22Rv1 (cell line): Measurements from ENCODE around the gene UTF1.
"Not testable (repeated sequence)": the region's sequence is repeated elsewhere in the genome, so short reads cannot be mapped to it uniquely, and the experiment has no call there.

Experiments
- ZFX ChIP-seq: fragments of 450-650 bp; IDR thresholded peaks from 2 replicates; pipeline ENCODE4 v1.6.1; 2017; ENCODE audit warnings: antibody characterized with exemption, borderline replicate concordance
- TF ChIP-seq, protein P1 (sequence below): fragments of 450-650 bp; IDR thresholded peaks from 2 replicates; pipeline ENCODE4 v1.5.1; 2017; ENCODE audit warnings: mild to moderate bottlenecking

DNA sequence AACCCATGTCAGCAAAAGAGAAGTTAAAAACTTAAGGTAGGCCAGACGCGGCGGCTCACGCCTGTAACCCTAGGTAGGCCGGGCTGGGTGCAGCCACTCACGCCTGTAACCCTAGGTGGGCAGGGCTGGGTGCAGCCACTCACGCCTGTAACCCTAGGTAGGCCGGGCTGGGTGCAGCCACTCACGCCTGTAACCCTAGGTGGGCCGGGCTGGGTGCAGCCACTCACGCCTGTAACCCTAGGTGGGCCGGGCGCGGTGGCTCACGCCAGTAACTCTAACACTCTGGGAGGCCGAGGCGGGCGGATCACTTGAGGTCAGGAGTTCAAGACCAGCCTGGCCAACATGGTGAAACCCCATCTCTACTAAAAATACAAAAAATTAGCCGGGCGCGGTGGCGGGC, 8.3 kb upstream of the UTF1 start:
- TF ChIP-seq, protein P1, sequence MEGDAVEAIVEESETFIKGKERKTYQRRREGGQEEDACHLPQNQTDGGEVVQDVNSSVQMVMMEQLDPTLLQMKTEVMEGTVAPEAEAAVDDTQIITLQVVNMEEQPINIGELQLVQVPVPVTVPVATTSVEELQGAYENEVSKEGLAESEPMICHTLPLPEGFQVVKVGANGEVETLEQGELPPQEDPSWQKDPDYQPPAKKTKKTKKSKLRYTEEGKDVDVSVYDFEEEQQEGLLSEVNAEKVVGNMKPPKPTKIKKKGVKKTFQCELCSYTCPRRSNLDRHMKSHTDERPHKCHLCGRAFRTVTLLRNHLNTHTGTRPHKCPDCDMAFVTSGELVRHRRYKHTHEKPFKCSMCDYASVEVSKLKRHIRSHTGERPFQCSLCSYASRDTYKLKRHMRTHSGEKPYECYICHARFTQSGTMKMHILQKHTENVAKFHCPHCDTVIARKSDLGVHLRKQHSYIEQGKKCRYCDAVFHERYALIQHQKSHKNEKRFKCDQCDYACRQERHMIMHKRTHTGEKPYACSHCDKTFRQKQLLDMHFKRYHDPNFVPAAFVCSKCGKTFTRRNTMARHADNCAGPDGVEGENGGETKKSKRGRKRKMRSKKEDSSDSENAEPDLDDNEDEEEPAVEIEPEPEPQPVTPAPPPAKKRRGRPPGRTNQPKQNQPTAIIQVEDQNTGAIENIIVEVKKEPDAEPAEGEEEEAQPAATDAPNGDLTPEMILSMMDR = not testable (repeated sequence)
- not testable (repeated sequence) for TF ChIP-seq ZFX
